ENCODE data around the gene GPX6.

GRCh38 chr6:28537509-28538140, 22.0 kb upstream of the GPX6 start:
- no peak for TF ChIP-seq YY1 (IDR thresholded peaks at IDR 0.05; ENCODE audit: low read depth)
- TF ChIP-seq TAF1 (IDR thresholded peaks at IDR 0.05; ENCODE audit: low read depth): no peak
- TF ChIP-seq RAD21 (IDR thresholded peaks at IDR 0.05; ENCODE audit: low read depth): no peak
- no peak for TF ChIP-seq USF1 (IDR thresholded peaks at IDR 0.05)
- TF ChIP-seq EP300 (IDR thresholded peaks at IDR 0.05; ENCODE audit: borderline replicate concordance): no peak
- TF ChIP-seq REST (IDR thresholded peaks at IDR 0.05; ENCODE audit: low read depth): no peak
- no peak for TF ChIP-seq MAX (IDR thresholded peaks at IDR 0.05)

All from Ishikawa (cell line).